ENCODE data around the gene CSAG1. TPM values are rescaled to one million over a fixed set of nuclear protein-coding genes. Genes with fewer than 3 reads are reported as not detected.
"Not testable (repeated sequence)": the region's sequence is repeated elsewhere in the genome, so short reads cannot be mapped to it uniquely, and the experiment has no call there.

The CSAG1 gene
- total RNA-seq, 2 experiments from 2014 or later = not detected

DNA sequence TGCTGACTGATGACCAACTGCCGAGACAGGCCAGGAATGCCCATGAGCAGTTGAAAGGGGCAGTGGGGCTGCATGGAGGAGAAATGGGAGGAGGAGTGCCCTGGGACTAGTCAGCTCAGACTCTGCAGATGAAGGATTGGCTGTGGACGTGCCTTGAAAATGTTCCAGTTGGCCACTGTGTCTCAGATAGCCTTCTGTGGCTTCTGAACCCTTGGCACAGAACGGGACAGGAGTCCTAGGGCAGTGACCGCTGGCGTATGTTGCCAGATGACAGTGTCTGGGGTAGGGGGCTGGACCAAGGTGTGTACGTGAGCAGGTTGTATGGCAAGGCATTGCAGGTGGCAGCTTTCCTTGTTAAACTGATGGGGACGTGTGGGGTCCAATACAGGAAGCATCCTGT, 27.0 kb downstream of the CSAG1 start:
- POLR2A ChIA-PET, CTCF ChIA-PET: not testable (repeated sequence)

DNA sequence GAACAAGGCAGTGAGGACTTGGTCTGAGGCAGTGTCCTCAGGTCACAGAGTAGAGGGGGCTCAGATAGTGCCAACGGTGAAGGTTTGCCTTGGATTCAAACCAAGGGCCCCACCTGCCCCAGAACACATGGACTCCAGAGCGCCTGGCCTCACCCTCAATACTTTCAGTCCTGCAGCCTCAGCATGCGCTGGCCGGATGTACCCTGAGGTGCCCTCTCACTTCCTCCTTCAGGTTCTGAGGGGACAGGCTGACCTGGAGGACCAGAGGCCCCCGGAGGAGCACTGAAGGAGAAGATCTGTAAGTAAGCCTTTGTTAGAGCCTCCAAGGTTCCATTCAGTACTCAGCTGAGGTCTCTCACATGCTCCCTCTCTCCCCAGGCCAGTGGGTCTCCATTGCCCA, 33.1 kb downstream of the CSAG1 start:
- CTCF ChIA-PET = not testable (repeated sequence)

DNA sequence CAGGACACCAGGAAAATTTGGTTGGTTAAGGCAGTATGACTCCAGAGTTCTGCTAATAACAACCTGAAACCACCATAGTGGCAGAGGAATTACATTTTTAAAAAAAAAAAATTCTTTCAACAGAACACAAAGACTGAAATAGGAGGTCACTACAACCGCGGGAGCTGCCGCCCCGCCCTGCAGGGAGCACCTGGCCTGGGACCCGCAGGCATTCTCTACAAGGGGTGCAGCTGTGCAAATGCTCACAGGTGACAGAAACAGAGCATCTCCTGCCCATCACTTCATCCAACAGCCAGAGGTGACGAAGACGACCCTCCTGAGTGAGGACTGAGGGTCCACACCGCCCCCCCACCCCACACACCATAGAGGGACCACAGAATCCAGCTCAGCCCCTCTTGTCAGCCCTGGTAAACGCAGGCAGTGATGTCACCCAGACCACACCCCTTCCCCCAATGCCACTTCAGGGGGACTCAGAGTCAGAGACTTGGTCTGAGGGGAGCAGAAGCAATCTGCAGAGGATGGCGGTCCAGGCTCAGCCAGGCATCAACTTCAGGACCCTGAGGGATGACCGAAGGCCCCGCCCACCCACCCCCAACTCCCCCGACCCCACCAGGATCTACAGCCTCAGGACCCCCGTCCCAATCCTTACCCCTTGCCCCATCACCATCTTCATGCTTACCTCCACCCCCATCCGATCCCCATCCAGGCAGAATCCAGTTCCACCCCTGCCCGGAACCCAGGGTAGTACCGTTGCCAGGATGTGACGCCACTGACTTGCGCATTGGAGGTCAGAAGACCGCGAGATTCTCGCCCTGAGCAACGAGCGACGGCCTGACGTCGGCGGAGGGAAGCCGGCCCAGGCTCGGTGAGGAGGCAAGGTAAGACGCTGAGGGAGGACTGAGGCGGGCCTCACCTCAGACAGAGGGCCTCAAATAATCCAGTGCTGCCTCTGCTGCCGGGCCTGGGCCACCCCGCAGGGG, 35.3 kb downstream of the CSAG1 start, which contains the start of gene MAGEA3:
Gene MAGEA3 (plus strand): TSS at position 843 of the 980 bp plus-strand sequence. CDS start 2,039 bp downstream, outside the sequence.
- POLR2A ChIA-PET, CTCF ChIA-PET: not testable (repeated sequence)

More for the DNA sequence above, 33.1 kb downstream of the CSAG1 start:
- POLR2A ChIA-PET = not testable (repeated sequence)

DNA sequence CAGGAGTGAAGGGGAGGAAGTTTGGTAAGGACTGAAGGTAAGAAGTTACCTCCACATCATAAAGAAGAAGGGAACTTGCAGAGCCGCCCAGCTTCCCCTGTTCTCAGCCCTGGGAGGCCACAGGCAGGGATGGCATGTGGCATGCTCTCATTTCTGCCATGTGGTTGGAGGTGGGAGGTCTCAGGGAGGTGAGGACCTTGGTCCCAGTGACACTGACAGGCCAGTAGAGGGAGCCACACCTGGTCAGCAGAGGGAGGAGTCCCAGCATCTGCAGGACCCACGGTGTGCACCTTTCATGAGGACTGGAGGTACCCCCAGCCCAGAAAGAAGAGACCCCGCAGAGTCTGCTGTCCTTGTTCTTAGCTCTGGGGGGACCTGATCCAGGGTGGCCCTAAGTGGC, 52.5 kb downstream of the CSAG1 start:
- CTCF ChIA-PET, POLR2A ChIA-PET: not testable (repeated sequence)

Other genes with a start within 250 kb of the CSAG1 start
- not detected for gene GABRQ, start 95.8 kb downstream of the CSAG1 start, total RNA-seq
- not detected for gene MAGEA3, start 34.9 kb downstream of the CSAG1 start, total RNA-seq
- gene CSAG2, start 24.4 kb downstream of the CSAG1 start, total RNA-seq = not detected
- gene MAGEA2B, start 19.1 kb downstream of the CSAG1 start, total RNA-seq = not detected
- not detected for gene MAGEA12, start within 50 bp of the CSAG1 start, total RNA-seq
- not detected for gene MAGEA2, start 20.1 kb upstream of the CSAG1 start, total RNA-seq
- not detected for gene CSAG3, start 25.5 kb upstream of the CSAG1 start, total RNA-seq
- gene MAGEA6, start 36.0 kb upstream of the CSAG1 start, total RNA-seq = not detected
- gene CETN2, start 97.0 kb upstream of the CSAG1 start, total RNA-seq = 10 to 100 TPM; 12.3 to 12.9 TPM
- 10 to 100 TPM; 22.9 to 23.6 TPM for gene NSDHL, start 97.3 kb upstream of the CSAG1 start, total RNA-seq
- under 1 TPM; 0.75 to 0.95 TPM for gene ZNF185, start 164.3 kb upstream of the CSAG1 start, total RNA-seq